Activated CD8-positive, alpha-beta T cell treated with anti-CD3 and anti-CD28 coated beads, Interleukin-2, amount 10 ng/mL, durations not matched to agents 7 days and 5 days (primary cell): ENCODE measurements around the gene COL4A6. TPM values are rescaled to one million over a fixed set of nuclear protein-coding genes. Genes with fewer than 3 reads are reported as not detected.

ENCODE experiments used
- ATAC-seq: fragments of 150-1000 bp; cut with Tn5 transposase; one replicate; pipeline ENCODE4 v1.10.0; 2021; ENCODE audit warnings: moderate library complexity
- CTCF ChIA-PET: fragments of 350-600 bp; sonication (Branson Sonifier 250); formaldehyde crosslinking; loops from one replicate; lab custom pipeline; 2021; ENCODE audit warnings: antibody characterized with exemption; lab: Charles Lee
- POLR2A ChIA-PET: fragments of 350-600 bp; sonication (Branson Sonifier 250); formaldehyde crosslinking; loops from one replicate; lab custom pipeline; 2021; ENCODE audit warnings: antibody characterized with exemption; lab: Charles Lee
- DNase-seq: peaks from one replicate; pipeline ENCODE4 v3.0.0-alpha.2; 2020
- H3K27ac Mint-ChIP-seq: one replicate; pipeline ENCODE4 v1.8.0; 2021; ENCODE audit warnings: mild to moderate bottlenecking, mixed read lengths
- H3K27me3 Mint-ChIP-seq: one replicate; pipeline ENCODE4 v1.8.0; 2021; ENCODE audit warnings: low read depth, mixed read lengths
- H3K36me3 Mint-ChIP-seq: one replicate; pipeline ENCODE4 v1.8.0; 2021; ENCODE audit warnings: low read depth, mixed read lengths
- H3K4me1 Mint-ChIP-seq: one replicate; pipeline ENCODE4 v1.8.0; 2021; ENCODE audit warnings: low read depth, mixed read lengths
- H3K4me3 Mint-ChIP-seq: one replicate; pipeline ENCODE4 v1.8.0; 2021; ENCODE audit warnings: mild to moderate bottlenecking, mixed read lengths
- H3K9me3 Mint-ChIP-seq: one replicate; pipeline ENCODE4 v1.8.0; 2022; ENCODE audit warnings: mixed read lengths; ENCODE audit not compliant: insufficient read depth
- total RNA-seq, 2 experiments: library from RNA; stranded (reverse); gene quantifications; one replicate each; pipeline ENCODE4 v1.2.3, GENCODE V29; 2021

Gene COL4A6
- total RNA-seq, 2 experiments from 2014 or later = not detected

- H3K4me3 Mint-ChIP-seq = no peak overlapping the region
- ATAC-seq (no peak), DNase-seq (no peak)
- ChIA-PET POLR2A (no interaction called here), CTCF (no interaction called here)
- H3K36me3 Mint-ChIP-seq = peaks cover 19% of the 10 kb centered on the region
- H3K4me1 Mint-ChIP-seq = peaks cover 17% of the 10 kb centered on the region
- no peaks in the 10 kb centered on the region for H3K9me3 Mint-ChIP-seq
- H3K27ac Mint-ChIP-seq = no peak overlapping the region
- no peaks in the 10 kb centered on the region for H3K27me3 Mint-ChIP-seq
Measured at GRCh38 chrX:108156934-108157466, 281.2 kb downstream of the COL4A6 start.

- Mint-ChIP-seq H3K27ac (peak overlapping the region; percentile 56), H3K4me1 (peaks cover 17% of the 10 kb centered on the region), H3K9me3 (no peaks in the 10 kb centered on the region), H3K4me3 (no peak overlapping the region), H3K27me3 (no peaks in the 10 kb centered on the region), H3K36me3 (peaks cover 23% of the 10 kb centered on the region)
- ATAC-seq (no peak), DNase-seq (no peak)
- CTCF ChIA-PET = no interaction called here
- POLR2A ChIA-PET = no interaction called here
Measured at GRCh38 chrX:108156082-108156481, 282.1 kb downstream of the COL4A6 start.

GRCh38 chrX:108148524-108148923 is 289.7 kb downstream of the COL4A6 start:
- peak overlapping the region; percentile 73 for H3K27ac Mint-ChIP-seq
- H3K4me3 Mint-ChIP-seq = no peak overlapping the region
- H3K27me3 Mint-ChIP-seq = no peaks in the 10 kb centered on the region
- DNase-seq (peak; percentile 20), ATAC-seq (peak; percentile 74)
- H3K4me1 Mint-ChIP-seq = peaks cover 19% of the 10 kb centered on the region
- ChIA-PET POLR2A (interaction anchor here (0.5 kb wide), 1 partner anchor 21 kb away, joined by 3 read pairs; no protein-coding TSS in a partner anchor), CTCF (no interaction called here)
- no peaks in the 10 kb centered on the region for H3K9me3 Mint-ChIP-seq
- H3K36me3 Mint-ChIP-seq = peaks cover 51% of the 10 kb centered on the region

- no peaks in the 10 kb centered on the region for H3K27me3 Mint-ChIP-seq
- no peaks in the 10 kb centered on the region for H3K9me3 Mint-ChIP-seq
Measured at GRCh38 chrX:108138814-108139702, 299.2 kb downstream of the COL4A6 start.

GRCh38 chrX:108134724-108135123 is 303.5 kb downstream of the COL4A6 start:
- H3K36me3 Mint-ChIP-seq = peaks cover 20% of the 10 kb centered on the region
- no peaks in the 10 kb centered on the region for H3K9me3 Mint-ChIP-seq
- no peaks in the 10 kb centered on the region for H3K27me3 Mint-ChIP-seq
- no peak overlapping the region for H3K4me3 Mint-ChIP-seq
- POLR2A ChIA-PET = no interaction called here
- H3K4me1 Mint-ChIP-seq = no peaks in the 10 kb centered on the region
- DNase-seq = no peak
- H3K27ac Mint-ChIP-seq = no peak overlapping the region
- no peak for ATAC-seq
- CTCF ChIA-PET = no interaction called here

More at GRCh38 chrX:108138814-108139702, 299.2 kb downstream of the COL4A6 start:
- ATAC-seq = no peak
- CTCF ChIA-PET = interaction anchor here (0.6 to 2.1 kb wide), 8 partner anchors 9 to 247 kb away, joined by 3 to 8 read pairs (median 6); no protein-coding TSS in a partner anchor
- Mint-ChIP-seq H3K36me3 (peaks cover 14% of the 10 kb centered on the region), H3K4me1 (no peaks in the 10 kb centered on the region), H3K27ac (no peak overlapping the region), H3K4me3 (no peak overlapping the region)
- POLR2A ChIA-PET = interaction anchor here (1.9 kb wide), 1 partner anchor 47 kb away, joined by 5 read pairs; no protein-coding TSS in a partner anchor
- no peak for DNase-seq

- Mint-ChIP-seq H3K36me3 (peaks cover 14% of the 10 kb centered on the region), H3K9me3 (no peaks in the 10 kb centered on the region), H3K27ac (no peak overlapping the region), H3K27me3 (no peaks in the 10 kb centered on the region), H3K4me1 (no peaks in the 10 kb centered on the region), H3K4me3 (no peak overlapping the region)
- ChIA-PET POLR2A (no interaction called here), CTCF (no interaction called here)
- ATAC-seq (no peak), DNase-seq (no peak)
Measured at GRCh38 chrX:108132876-108133275, 305.3 kb downstream of the COL4A6 start.

- Mint-ChIP-seq H3K4me3 (no peak overlapping the region), H3K9me3 (no peaks in the 10 kb centered on the region), H3K4me1 (no peaks in the 10 kb centered on the region), H3K27me3 (no peaks in the 10 kb centered on the region), H3K36me3 (peaks cover 14% of the 10 kb centered on the region), H3K27ac (no peak overlapping the region)
- DNase-seq (no peak), ATAC-seq (no peak)
- ChIA-PET POLR2A (no interaction called here), CTCF (no interaction called here)
Measured at GRCh38 chrX:108132034-108132433, 306.2 kb downstream of the COL4A6 start.

GRCh38 chrX:108131471-108131870 is 306.8 kb downstream of the COL4A6 start:
- ATAC-seq (no peak), DNase-seq (no peak)
- Mint-ChIP-seq H3K27me3 (no peaks in the 10 kb centered on the region), H3K4me1 (no peaks in the 10 kb centered on the region), H3K4me3 (no peak overlapping the region), H3K27ac (no peak overlapping the region), H3K36me3 (peaks cover 14% of the 10 kb centered on the region), H3K9me3 (no peaks in the 10 kb centered on the region)
- ChIA-PET CTCF (no interaction called here), POLR2A (no interaction called here)

GRCh38 chrX:108130889-108131288 is 307.3 kb downstream of the COL4A6 start:
- ATAC-seq (no peak), DNase-seq (no peak)
- CTCF ChIA-PET = no interaction called here
- Mint-ChIP-seq H3K27ac (no peak overlapping the region), H3K4me3 (no peak overlapping the region), H3K36me3 (peaks cover 14% of the 10 kb centered on the region), H3K4me1 (no peaks in the 10 kb centered on the region), H3K27me3 (no peaks in the 10 kb centered on the region), H3K9me3 (no peaks in the 10 kb centered on the region)
- POLR2A ChIA-PET = no interaction called here

GRCh38 chrX:108127152-108127551 is 311.1 kb downstream of the COL4A6 start:
- H3K4me3 Mint-ChIP-seq = no peak overlapping the region
- no peak for DNase-seq
- ChIA-PET CTCF (interaction anchor here (1.9 kb wide), 1 partner anchor 12 kb away, joined by 6 read pairs; no protein-coding TSS in a partner anchor), POLR2A (no interaction called here)
- no peaks in the 10 kb centered on the region for H3K27me3 Mint-ChIP-seq
- no peaks in the 10 kb centered on the region for H3K9me3 Mint-ChIP-seq
- no peak for ATAC-seq
- H3K27ac Mint-ChIP-seq = no peak overlapping the region
- peaks cover 11% of the 10 kb centered on the region for H3K36me3 Mint-ChIP-seq
- H3K4me1 Mint-ChIP-seq = no peaks in the 10 kb centered on the region

- H3K4me3 Mint-ChIP-seq = no peak overlapping the region
- H3K27ac Mint-ChIP-seq = no peak overlapping the region
- no peaks in the 10 kb centered on the region for H3K27me3 Mint-ChIP-seq
- no peaks in the 10 kb centered on the region for H3K9me3 Mint-ChIP-seq
- H3K4me1 Mint-ChIP-seq = no peaks in the 10 kb centered on the region
- peaks cover 10% of the 10 kb centered on the region for H3K36me3 Mint-ChIP-seq
- CTCF ChIA-PET = no interaction called here
- ATAC-seq (no peak), DNase-seq (no peak)
- POLR2A ChIA-PET = interaction anchor here (0.5 kb wide), 1 partner anchor 52 kb away, joined by 3 read pairs; no protein-coding TSS in a partner anchor
Measured at GRCh38 chrX:108126661-108127060, 311.6 kb downstream of the COL4A6 start.
